Neural progenitor cell (in vitro differentiated cells): ENCODE data around the gene STK24. TPM values are rescaled to one million over a fixed set of nuclear protein-coding genes. Genes with fewer than 3 reads are reported as not detected.

Experiments used
- DNase-seq: peaks from one replicate; pipeline ENCODE4 v3.0.0-alpha.2; 2016; ENCODE audit warnings: low spot score
- H2AFZ ChIP-seq: fragments of 200-600 bp; sonication (generic); replicated peaks from 2 replicates; pipeline ENCODE4 v1.6.1; 2016; ENCODE audit warnings: antibody characterized with exemption
- H3F3A ChIP-seq: fragments of 200-600 bp; sonication (generic); 2 replicates; pipeline ENCODE4 v1.6.1; 2016; ENCODE audit warnings: antibody characterized with exemption, low read depth
- H3K27ac ChIP-seq: fragments of 200-600 bp; sonication (generic); 2 replicates; pipeline ENCODE4 v1.5.1; 2016; ENCODE audit warnings: mild to moderate bottlenecking
- H3K27me3 ChIP-seq: fragments of 200-600 bp; sonication (generic); 2 replicates; pipeline ENCODE4 v1.6.1; 2016; ENCODE audit warnings: mild to moderate bottlenecking, moderate library complexity
- H3K36me3 ChIP-seq: fragments of 200-600 bp; sonication (generic); 2 replicates; pipeline ENCODE4 v1.5.1; 2016
- H3K4me1 ChIP-seq: fragments of 200-600 bp; sonication (generic); 2 replicates; pipeline ENCODE4 v1.6.1; 2016; ENCODE audit warnings: mixed run types
- H3K4me2 ChIP-seq: fragments of 200-600 bp; sonication (generic); 2 replicates; pipeline ENCODE4 v1.6.1; 2016
- H3K4me3 ChIP-seq: fragments of 200-600 bp; sonication (generic); 2 replicates; pipeline ENCODE4 v1.5.1; 2016
- H3K79me2 ChIP-seq: fragments of 200-600 bp; sonication (generic); 2 replicates; pipeline ENCODE4 v1.6.1; 2016; ENCODE audit warnings: low read depth
- H3K9ac ChIP-seq: fragments of 200-600 bp; sonication (generic); 2 replicates; pipeline ENCODE4 v1.6.1; 2016
- H3K9me3 ChIP-seq: fragments of 200-600 bp; sonication (generic); 2 replicates; pipeline ENCODE4 v1.5.1; 2016; ENCODE audit warnings: low read depth
- H4K20me1 ChIP-seq: fragments of 200-600 bp; sonication (generic); 2 replicates; pipeline ENCODE4 v1.6.1; 2016; ENCODE audit warnings: low read depth
- H3K27ac Mint-ChIP-seq: 3 replicates; pipeline ENCODE4 v1.8.0; 2021; ENCODE audit warnings: mixed read lengths
- H3K27me3 Mint-ChIP-seq: 2 replicates; pipeline ENCODE4 v1.8.0; 2022; ENCODE audit warnings: low read depth, mild to moderate bottlenecking, inconsistent platforms, moderate library complexity, mixed read lengths; ENCODE audit not compliant: insufficient read depth
- H3K36me3 Mint-ChIP-seq: 3 replicates; pipeline ENCODE4 v1.8.0; 2021; ENCODE audit warnings: mixed read lengths
- H3K4me1 Mint-ChIP-seq: 3 replicates; pipeline ENCODE4 v1.8.0; 2021; ENCODE audit warnings: mixed read lengths
- H3K4me3 Mint-ChIP-seq: 3 replicates; pipeline ENCODE4 v1.8.0; 2021; ENCODE audit warnings: mild to moderate bottlenecking, moderate library complexity, mixed read lengths
- H3K9me3 Mint-ChIP-seq: 3 replicates; pipeline ENCODE4 v1.8.0; 2020; ENCODE audit warnings: mixed read lengths
- CTCF ChIP-seq: fragments of 200-600 bp; sonication (generic); IDR thresholded peaks from 2 replicates; pipeline ENCODE4 v1.5.1; 2017; ENCODE audit warnings: antibody characterized with exemption, mild to moderate bottlenecking
- EZH2 ChIP-seq: fragments of 200-600 bp; sonication (generic); IDR thresholded peaks from 2 replicates; pipeline ENCODE4 v1.6.1; 2017; ENCODE audit warnings: antibody characterized with exemption, mild to moderate bottlenecking, moderate library complexity
- EZH2phosphoT487 ChIP-seq: fragments of 200-600 bp; sonication (generic); IDR thresholded peaks from 2 replicates; pipeline ENCODE4 v1.6.1; 2017; ENCODE audit warnings: antibody characterized with exemption
- total RNA-seq: library from RNA; depleted of rRNA; stranded (reverse); fragments of >200 nt; gene quantifications from 2 replicates; pipeline ENCODE4 v1.2.3, GENCODE V29; 2015; ENCODE audit warnings: low replicate concordance

STK24 gene
- total RNA-seq, 1 donor from 2014 or later: 330 TPM

GRCh38 chr13:98449273-98449672 is 127.6 kb downstream of the STK24 start:
- H4K20me1 ChIP-seq: peaks cover 31% of the 10 kb centered on the region
- no peaks in the 10 kb centered on the region for H3K27me3 ChIP-seq
- Mint-ChIP-seq H3K27me3 (peaks cover 16% of the 10 kb centered on the region), H3K4me3 (no peak overlapping the region), H3K36me3 (peaks cover 45% of the 10 kb centered on the region), H3K4me1 (peaks cover 27% of the 10 kb centered on the region), H3K9me3 (no peaks in the 10 kb centered on the region), H3K27ac (peak overlapping the region; percentile 21)
- H3K9ac ChIP-seq: no peak overlapping the region
- H3K9me3 ChIP-seq: no peaks in the 10 kb centered on the region
- H3K4me2 ChIP-seq: no peak overlapping the region
- H3K4me1 ChIP-seq: peaks cover 20% of the 10 kb centered on the region
- H3K79me2 ChIP-seq: peaks cover 14% of the 10 kb centered on the region
- H2AFZ ChIP-seq: no peak overlapping the region
- no peaks in the 10 kb centered on the region for H3K36me3 ChIP-seq
- H3F3A ChIP-seq: peaks cover 29% of the 10 kb centered on the region
- peak overlapping the region; percentile 29 for H3K27ac ChIP-seq
- DNase-seq: no peak
- TF ChIP-seq EZH2 (no peak), EZH2phosphoT487 (no peak), CTCF (no peak)
- H3K4me3 ChIP-seq: no peak overlapping the region

- Mint-ChIP-seq H3K4me1 (peaks cover 27% of the 10 kb centered on the region), H3K27me3 (peaks cover 16% of the 10 kb centered on the region), H3K36me3 (peaks cover 42% of the 10 kb centered on the region), H3K4me3 (no peak overlapping the region), H3K9me3 (no peaks in the 10 kb centered on the region), H3K27ac (no peak overlapping the region)
- Histone ChIP-seq H3K79me2 (peaks cover 14% of the 10 kb centered on the region), H3K9ac (no peak overlapping the region), H3K4me2 (no peak overlapping the region), H3K36me3 (no peaks in the 10 kb centered on the region), H3K9me3 (no peaks in the 10 kb centered on the region), H3K4me1 (peaks cover 20% of the 10 kb centered on the region), H4K20me1 (peaks cover 31% of the 10 kb centered on the region), H3K4me3 (no peak overlapping the region), H3F3A (peaks cover 29% of the 10 kb centered on the region), H3K27ac (no peak overlapping the region), H3K27me3 (no peaks in the 10 kb centered on the region), H2AFZ (no peak overlapping the region)
- no peak for DNase-seq
- TF ChIP-seq CTCF (no peak), EZH2phosphoT487 (no peak), EZH2 (no peak)
These were observed 128.3 kb downstream of the STK24 start for GRCh38 chr13:98448642-98448928.

- no peak overlapping the region for H3K27ac Mint-ChIP-seq
These were observed 128.8 kb downstream of the STK24 start for GRCh38 chr13:98447881-98448641.

More at GRCh38 chr13:98447881-98448641, 128.8 kb downstream of the STK24 start:
- H3K9me3 Mint-ChIP-seq: no peaks in the 10 kb centered on the region
- TF ChIP-seq EZH2phosphoT487: no peak
- TF ChIP-seq CTCF: peak; percentile 88
- no peak overlapping the region for H3K4me3 Mint-ChIP-seq
- peaks cover 41% of the 10 kb centered on the region for H3K36me3 Mint-ChIP-seq
- peak; percentile 90 for DNase-seq
- H3K27ac ChIP-seq: no peak overlapping the region
- no peak overlapping the region for H2AFZ ChIP-seq
- no peak overlapping the region for H3K9ac ChIP-seq
- H3K27me3 ChIP-seq: no peaks in the 10 kb centered on the region
- H3K4me1 ChIP-seq: peaks cover 20% of the 10 kb centered on the region
- H3K36me3 ChIP-seq: no peaks in the 10 kb centered on the region
- H4K20me1 ChIP-seq: peaks cover 31% of the 10 kb centered on the region
- H3F3A ChIP-seq: peaks cover 29% of the 10 kb centered on the region
- H3K4me1 Mint-ChIP-seq: peaks cover 27% of the 10 kb centered on the region
- peaks cover 14% of the 10 kb centered on the region for H3K79me2 ChIP-seq
- no peaks in the 10 kb centered on the region for H3K9me3 ChIP-seq
- no peak overlapping the region for H3K4me3 ChIP-seq
- H3K4me2 ChIP-seq: no peak overlapping the region
- H3K27me3 Mint-ChIP-seq: peaks cover 16% of the 10 kb centered on the region
